Endodermal cell (in vitro differentiated cells): Measurements from ENCODE around the gene SCYL2. TPM values are rescaled to one million over a fixed set of nuclear protein-coding genes. Genes with fewer than 3 reads are reported as not detected.
"Not testable (repeated sequence)": the region's sequence is repeated elsewhere in the genome, so short reads cannot be mapped to it uniquely, and the experiment has no call there.

Experiments
- DNase-seq: peaks from one replicate; pipeline ENCODE4 v3.0.0-alpha.2; 2017
- H3K27ac ChIP-seq: 2 replicates; pipeline ENCODE4 v1.5.1; 2013; ENCODE audit warnings: mild to moderate bottlenecking, low read depth, low read length, moderate library complexity
- H3K27me3 ChIP-seq: 2 replicates; pipeline ENCODE4 v1.6.1; 2013; ENCODE audit warnings: mild to moderate bottlenecking, low read length, moderate library complexity; ENCODE audit not compliant: insufficient read depth, control insufficient read depth, poor library complexity, severe bottlenecking
- H3K36me3 ChIP-seq: 2 replicates; pipeline ENCODE4 v1.7.0; 2013; ENCODE audit warnings: mild to moderate bottlenecking, low read length, moderate library complexity; ENCODE audit not compliant: control insufficient read depth, insufficient read depth
- H3K4me1 ChIP-seq: one replicate; pipeline ENCODE4 v1.7.0; 2013; ENCODE audit warnings: low read length; ENCODE audit not compliant: control insufficient read depth, insufficient read depth
- H3K4me3 ChIP-seq: 2 replicates; pipeline ENCODE4 v1.5.1; 2013; ENCODE audit warnings: mild to moderate bottlenecking, low read length, moderate library complexity
- H3K9ac ChIP-seq: 2 replicates; pipeline ENCODE4 v1.6.1; 2013; ENCODE audit warnings: mild to moderate bottlenecking, low read length, moderate library complexity; ENCODE audit not compliant: poor library complexity, severe bottlenecking; ENCODE audit errors: extremely low read depth
- H3K9me3 ChIP-seq: 2 replicates; pipeline ENCODE4 v1.6.1; 2013; ENCODE audit warnings: mild to moderate bottlenecking, low read length, moderate library complexity; ENCODE audit not compliant: control insufficient read depth
- H3K27ac Mint-ChIP-seq: 2 replicates; pipeline ENCODE4 v1.8.0; 2020; ENCODE audit warnings: mixed read lengths
- H3K27me3 Mint-ChIP-seq: 2 replicates; pipeline ENCODE4 v1.8.0; 2021; ENCODE audit warnings: mild to moderate bottlenecking, mixed read lengths; ENCODE audit not compliant: insufficient read depth
- H3K36me3 Mint-ChIP-seq: 2 replicates; pipeline ENCODE4 v1.8.0; 2020; ENCODE audit warnings: low read depth, mixed read lengths
- H3K4me1 Mint-ChIP-seq: 2 replicates; pipeline ENCODE4 v1.8.0; 2020; ENCODE audit warnings: mixed read lengths
- H3K4me3 Mint-ChIP-seq: 2 replicates; pipeline ENCODE4 v1.8.0; 2020; ENCODE audit warnings: mild to moderate bottlenecking, moderate library complexity, mixed read lengths
- H3K9me3 Mint-ChIP-seq: 2 replicates; pipeline ENCODE4 v1.8.0; 2020; ENCODE audit warnings: mild to moderate bottlenecking, mixed read lengths
- WGBS, 2 experiments: methylation state at CpG; one replicate each; pipeline versions ENCODE4 v1.1.5 to v1.1.7; 2013; ENCODE audit warnings: missing lambda C conversion rate in 2 of 2, mixed read lengths in 1 of 2; ENCODE audit not compliant: insufficient coverage in 1 of 2, insufficient read length in 1 of 2; 5-methylcytosine and 5-hydroxymethylcytosine counted together
- total RNA-seq, 2 donors: library from RNA; stranded (reverse); fragmentation: NEBNext Ultra II Directional in 1 of 2; extraction: Animal tissue kit (Norgen Biotek cat#: 25700) in 1 of 2; gene quantifications; 2 replicates in 1 of 2; 3 replicates in 1 of 2; pipeline ENCODE4 v1.2.1, GENCODE V29; 2021
- TF ChIP-seq, protein P1 (sequence below): fragments of 200-600 bp; sonication (generic); conservative IDR thresholded peaks from 2 replicates; pipeline ENCODE4 v1.5.0; 2021; ENCODE audit warnings: antibody characterized with exemption, mild to moderate bottlenecking

SCYL2 gene
- total RNA-seq, 2 donors from 2014 or later, result 54.5 to 59.6 TPM

- Histone ChIP-seq H3K27me3 (no peaks in the 10 kb centered on the region), H3K9ac (no peak overlapping the region), H3K9me3 (no peaks in the 10 kb centered on the region), H3K4me3 (no peak overlapping the region), H3K36me3 (peaks cover 31% of the 10 kb centered on the region), H3K4me1 (no peaks in the 10 kb centered on the region), H3K27ac (peak overlapping the region; percentile 40)
- Mint-ChIP-seq H3K27ac (no peak overlapping the region), H3K4me3 (no peak overlapping the region), H3K36me3 (peaks cover 26% of the 10 kb centered on the region), H3K9me3 (no peaks in the 10 kb centered on the region), H3K27me3 (no peaks in the 10 kb centered on the region), H3K4me1 (peaks cover 8% of the 10 kb centered on the region)
- 82 to 95% methylated on average over 1 of the region's 1 CpG for WGBS, 2 experiments
- TF ChIP-seq, protein P1, sequence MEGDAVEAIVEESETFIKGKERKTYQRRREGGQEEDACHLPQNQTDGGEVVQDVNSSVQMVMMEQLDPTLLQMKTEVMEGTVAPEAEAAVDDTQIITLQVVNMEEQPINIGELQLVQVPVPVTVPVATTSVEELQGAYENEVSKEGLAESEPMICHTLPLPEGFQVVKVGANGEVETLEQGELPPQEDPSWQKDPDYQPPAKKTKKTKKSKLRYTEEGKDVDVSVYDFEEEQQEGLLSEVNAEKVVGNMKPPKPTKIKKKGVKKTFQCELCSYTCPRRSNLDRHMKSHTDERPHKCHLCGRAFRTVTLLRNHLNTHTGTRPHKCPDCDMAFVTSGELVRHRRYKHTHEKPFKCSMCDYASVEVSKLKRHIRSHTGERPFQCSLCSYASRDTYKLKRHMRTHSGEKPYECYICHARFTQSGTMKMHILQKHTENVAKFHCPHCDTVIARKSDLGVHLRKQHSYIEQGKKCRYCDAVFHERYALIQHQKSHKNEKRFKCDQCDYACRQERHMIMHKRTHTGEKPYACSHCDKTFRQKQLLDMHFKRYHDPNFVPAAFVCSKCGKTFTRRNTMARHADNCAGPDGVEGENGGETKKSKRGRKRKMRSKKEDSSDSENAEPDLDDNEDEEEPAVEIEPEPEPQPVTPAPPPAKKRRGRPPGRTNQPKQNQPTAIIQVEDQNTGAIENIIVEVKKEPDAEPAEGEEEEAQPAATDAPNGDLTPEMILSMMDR, result no peak
- DNase-seq, result no peak
Measured at GRCh38 chr12:100279607-100280244, 12.7 kb downstream of the SCYL2 start.

DNA sequence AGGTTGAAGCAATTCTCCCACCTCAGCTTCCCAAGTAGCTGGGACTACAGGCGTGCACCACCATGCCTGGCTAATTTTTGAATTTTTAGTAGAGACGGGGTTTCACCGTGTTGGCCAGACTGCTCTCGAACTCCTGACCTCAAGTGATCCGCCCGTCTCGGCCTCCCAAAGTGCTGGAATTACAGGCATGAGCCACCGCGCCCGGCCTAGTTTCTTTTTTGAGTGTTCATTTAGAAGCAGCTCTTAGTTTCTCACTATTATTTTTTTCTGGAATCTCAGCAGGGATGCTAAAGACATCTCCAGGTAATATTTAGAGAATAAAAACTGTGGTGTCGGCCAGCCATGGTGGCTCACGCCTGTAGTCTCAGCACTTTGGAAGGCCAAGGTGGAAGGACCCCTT, 17.6 kb downstream of the SCYL2 start:
- H3K27me3 ChIP-seq, H3K9ac ChIP-seq, H3K4me3 Mint-ChIP-seq, H3K27me3 Mint-ChIP-seq, DNase-seq, H3K9me3 Mint-ChIP-seq, H3K27ac Mint-ChIP-seq, H3K4me1 Mint-ChIP-seq, H3K9me3 ChIP-seq, H3K27ac ChIP-seq, H3K4me3 ChIP-seq, H3K4me1 ChIP-seq: not testable (repeated sequence)
- H3K36me3 ChIP-seq, result peaks cover 47% of the 10 kb centered on the region
- 82 to 94% methylated on average over 9 to 12 of the region's 12 CpGs for WGBS, 2 experiments
- peaks cover 38% of the 10 kb centered on the region for H3K36me3 Mint-ChIP-seq

GRCh38 chr12:100289038-100289437, 22.1 kb downstream of the SCYL2 start:
- no peaks in the 10 kb centered on the region for H3K27me3 Mint-ChIP-seq
- WGBS, 2 experiments, result 98 to 100% methylated on average over 4 to 5 of the region's 5 CpGs
- TF ChIP-seq, protein P1, result no peak
- Histone ChIP-seq H3K4me1 (no peaks in the 10 kb centered on the region), H3K27ac (no peak overlapping the region), H3K9me3 (peaks cover 20% of the 10 kb centered on the region), H3K4me3 (no peak overlapping the region), H3K27me3 (no peaks in the 10 kb centered on the region), H3K9ac (no peak overlapping the region), H3K36me3 (peaks cover 62% of the 10 kb centered on the region)
- DNase-seq, result no peak
- no peak overlapping the region for H3K27ac Mint-ChIP-seq
- H3K36me3 Mint-ChIP-seq, result peaks cover 47% of the 10 kb centered on the region
- H3K4me1 Mint-ChIP-seq, result no peaks in the 10 kb centered on the region
- H3K9me3 Mint-ChIP-seq, result peaks cover 10% of the 10 kb centered on the region
- no peak overlapping the region for H3K4me3 Mint-ChIP-seq

DNA sequence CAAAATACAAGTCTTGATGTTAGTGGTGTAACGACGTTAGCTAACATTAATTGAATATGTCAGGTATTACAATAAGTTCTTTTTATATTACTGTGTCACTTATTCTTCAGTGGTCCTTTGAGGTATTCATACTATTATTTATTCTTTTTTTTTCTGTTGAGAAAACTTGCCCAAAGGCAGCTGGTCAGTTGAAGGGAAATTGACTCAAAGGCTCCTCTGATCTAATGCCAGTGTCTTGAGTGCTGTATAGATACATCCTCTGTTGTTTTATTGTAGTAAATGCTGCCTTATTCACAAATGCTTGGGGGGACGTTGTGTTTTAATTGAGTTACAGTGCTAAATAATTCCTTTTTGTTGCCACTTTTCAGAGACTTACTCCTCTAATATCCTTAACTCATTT, 23.0 kb downstream of the SCYL2 start:
- Mint-ChIP-seq H3K36me3 (peaks cover 46% of the 10 kb centered on the region), H3K9me3 (peaks cover 13% of the 10 kb centered on the region), H3K27ac (no peak overlapping the region), H3K27me3 (no peaks in the 10 kb centered on the region), H3K4me3 (no peak overlapping the region), H3K4me1 (no peaks in the 10 kb centered on the region)
- TF ChIP-seq, protein P1, result no peak
- no peak overlapping the region for H3K9ac ChIP-seq
- no peak overlapping the region for H3K27ac ChIP-seq
- peaks cover 56% of the 10 kb centered on the region for H3K36me3 ChIP-seq
- WGBS, 2 experiments, result 90% methylated on average over 3 of the region's 3 CpGs; no CpG with 5 or more reads in 1 of the 2 experiments
- H3K4me1 ChIP-seq, result no peaks in the 10 kb centered on the region
- DNase-seq, result no peak
- H3K4me3 ChIP-seq, result no peak overlapping the region
- peaks cover 20% of the 10 kb centered on the region for H3K9me3 ChIP-seq
- H3K27me3 ChIP-seq, result no peaks in the 10 kb centered on the region
